GM12864 (cell line): Measurements from ENCODE around the gene AMPD3.

Source experiments
- DNase-seq: peaks from one replicate; pipeline ENCODE4 v3.0.0-alpha.2; 2011; ENCODE audit warnings: low read depth
- H3K4me3 ChIP-seq: 2 replicates; pipeline ENCODE4 v1.5.1; 2011; ENCODE audit warnings: mild to moderate bottlenecking, low read depth, low read length, control low read depth
- TF ChIP-seq, protein P1 (sequence below): IDR thresholded peaks from 2 replicates; pipeline ENCODE4 v1.5.1; 2011; ENCODE audit warnings: low read depth, mild to moderate bottlenecking, moderate library complexity, low read length, control low read depth, inconsistent platforms; ENCODE audit errors: missing control alignments

Gene AMPD3

GRCh38 chr11:10483584-10483983 is 28.5 kb downstream of the AMPD3 start:
- DNase-seq: no peak
- H3K4me3 ChIP-seq: no peak overlapping the region
- TF ChIP-seq, protein P1, sequence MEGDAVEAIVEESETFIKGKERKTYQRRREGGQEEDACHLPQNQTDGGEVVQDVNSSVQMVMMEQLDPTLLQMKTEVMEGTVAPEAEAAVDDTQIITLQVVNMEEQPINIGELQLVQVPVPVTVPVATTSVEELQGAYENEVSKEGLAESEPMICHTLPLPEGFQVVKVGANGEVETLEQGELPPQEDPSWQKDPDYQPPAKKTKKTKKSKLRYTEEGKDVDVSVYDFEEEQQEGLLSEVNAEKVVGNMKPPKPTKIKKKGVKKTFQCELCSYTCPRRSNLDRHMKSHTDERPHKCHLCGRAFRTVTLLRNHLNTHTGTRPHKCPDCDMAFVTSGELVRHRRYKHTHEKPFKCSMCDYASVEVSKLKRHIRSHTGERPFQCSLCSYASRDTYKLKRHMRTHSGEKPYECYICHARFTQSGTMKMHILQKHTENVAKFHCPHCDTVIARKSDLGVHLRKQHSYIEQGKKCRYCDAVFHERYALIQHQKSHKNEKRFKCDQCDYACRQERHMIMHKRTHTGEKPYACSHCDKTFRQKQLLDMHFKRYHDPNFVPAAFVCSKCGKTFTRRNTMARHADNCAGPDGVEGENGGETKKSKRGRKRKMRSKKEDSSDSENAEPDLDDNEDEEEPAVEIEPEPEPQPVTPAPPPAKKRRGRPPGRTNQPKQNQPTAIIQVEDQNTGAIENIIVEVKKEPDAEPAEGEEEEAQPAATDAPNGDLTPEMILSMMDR: no peak

DNA sequence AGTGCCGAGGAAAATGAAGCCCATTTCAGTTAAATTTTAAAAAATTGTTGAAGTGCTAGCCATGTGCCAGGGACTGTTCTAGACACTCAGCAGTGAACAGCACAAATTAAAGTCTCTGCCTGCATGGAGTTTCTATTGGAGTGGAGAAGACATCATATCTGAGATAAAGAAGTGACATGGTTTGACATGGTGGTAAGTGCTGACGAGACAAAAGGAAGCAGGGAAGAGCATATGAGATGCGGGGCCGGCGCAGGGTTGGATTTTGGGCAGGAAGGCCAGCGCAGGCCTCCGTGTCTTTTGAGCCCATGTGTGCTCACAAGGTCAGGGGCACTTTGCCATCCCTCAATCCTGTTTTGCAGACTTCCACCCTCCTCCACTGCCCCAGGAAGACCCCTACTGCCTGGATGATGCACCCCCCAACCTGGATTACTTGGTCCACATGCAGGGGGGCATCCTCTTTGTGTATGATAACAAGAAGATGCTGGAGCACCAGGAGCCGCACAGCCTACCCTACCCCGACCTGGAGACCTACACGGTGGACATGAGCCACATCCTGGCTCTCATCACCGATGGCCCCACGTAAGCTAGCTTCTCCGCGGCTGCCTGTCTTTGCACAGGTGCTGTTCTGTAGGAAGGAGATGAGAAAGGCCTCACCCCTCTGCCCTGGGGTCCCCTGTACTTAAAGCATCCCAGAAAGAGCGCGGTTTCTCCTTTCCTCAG is 29.6 kb downstream of the AMPD3 start:
- TF ChIP-seq, protein P1: no peak
- no peak overlapping the region for H3K4me3 ChIP-seq
- no peak for DNase-seq

DNA sequence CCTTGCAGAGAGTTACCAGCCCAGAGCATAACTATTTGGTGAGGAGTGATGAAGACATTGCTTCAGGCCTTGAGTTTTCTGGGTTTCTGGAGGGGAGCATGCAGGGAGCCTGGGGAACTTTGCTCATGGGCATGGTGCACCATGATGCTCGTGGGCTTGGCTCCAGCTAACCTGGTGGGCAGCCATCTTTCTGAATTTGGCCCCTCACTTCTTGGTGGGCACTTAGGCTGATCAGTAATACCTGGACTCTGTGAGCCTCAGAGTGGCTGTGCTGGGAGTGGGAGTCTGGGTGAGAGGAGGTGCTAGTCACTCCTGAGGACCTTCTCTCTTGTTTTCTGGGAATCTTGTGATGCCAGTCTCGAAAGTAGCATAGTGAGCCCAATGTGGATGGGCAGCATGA is 30.6 kb downstream of the AMPD3 start:
- TF ChIP-seq, protein P1: no peak
- no peak overlapping the region for H3K4me3 ChIP-seq
- DNase-seq: no peak

- no peak for DNase-seq
- H3K4me3 ChIP-seq: no peak overlapping the region
- TF ChIP-seq, protein P1: no peak
Measured at GRCh38 chr11:10486161-10486840, 31.2 kb downstream of the AMPD3 start.

DNA sequence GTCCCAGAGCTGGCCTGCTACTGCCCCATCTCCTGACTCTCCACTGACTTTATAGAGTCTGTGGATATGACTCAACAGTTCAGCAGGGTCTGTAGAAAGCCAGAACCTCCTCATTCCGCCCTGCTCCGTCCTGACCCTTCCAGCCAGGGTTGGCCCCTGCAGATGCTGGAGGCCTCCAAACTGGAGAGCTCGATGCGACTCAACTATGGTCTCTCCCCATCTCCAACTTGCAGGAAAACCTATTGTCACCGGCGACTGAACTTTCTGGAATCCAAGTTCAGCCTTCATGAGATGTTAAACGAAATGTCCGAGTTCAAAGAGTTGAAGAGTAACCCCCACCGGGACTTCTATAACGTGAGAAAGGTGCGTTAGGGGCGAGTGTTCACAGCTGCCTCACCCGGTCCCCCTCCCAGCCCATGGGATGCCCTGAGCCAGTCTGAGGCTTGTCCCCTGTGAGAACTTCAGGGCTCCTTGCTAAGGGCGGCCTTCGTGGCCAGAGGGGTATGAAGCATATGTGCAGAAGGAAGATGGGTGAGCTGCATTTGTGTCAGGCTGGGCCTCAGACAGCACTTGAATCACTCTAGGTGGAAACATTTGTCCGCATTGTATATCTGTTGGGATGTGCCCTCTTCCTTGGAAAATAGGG is 32.1 kb downstream of the AMPD3 start:
- DNase-seq: no peak

DNA sequence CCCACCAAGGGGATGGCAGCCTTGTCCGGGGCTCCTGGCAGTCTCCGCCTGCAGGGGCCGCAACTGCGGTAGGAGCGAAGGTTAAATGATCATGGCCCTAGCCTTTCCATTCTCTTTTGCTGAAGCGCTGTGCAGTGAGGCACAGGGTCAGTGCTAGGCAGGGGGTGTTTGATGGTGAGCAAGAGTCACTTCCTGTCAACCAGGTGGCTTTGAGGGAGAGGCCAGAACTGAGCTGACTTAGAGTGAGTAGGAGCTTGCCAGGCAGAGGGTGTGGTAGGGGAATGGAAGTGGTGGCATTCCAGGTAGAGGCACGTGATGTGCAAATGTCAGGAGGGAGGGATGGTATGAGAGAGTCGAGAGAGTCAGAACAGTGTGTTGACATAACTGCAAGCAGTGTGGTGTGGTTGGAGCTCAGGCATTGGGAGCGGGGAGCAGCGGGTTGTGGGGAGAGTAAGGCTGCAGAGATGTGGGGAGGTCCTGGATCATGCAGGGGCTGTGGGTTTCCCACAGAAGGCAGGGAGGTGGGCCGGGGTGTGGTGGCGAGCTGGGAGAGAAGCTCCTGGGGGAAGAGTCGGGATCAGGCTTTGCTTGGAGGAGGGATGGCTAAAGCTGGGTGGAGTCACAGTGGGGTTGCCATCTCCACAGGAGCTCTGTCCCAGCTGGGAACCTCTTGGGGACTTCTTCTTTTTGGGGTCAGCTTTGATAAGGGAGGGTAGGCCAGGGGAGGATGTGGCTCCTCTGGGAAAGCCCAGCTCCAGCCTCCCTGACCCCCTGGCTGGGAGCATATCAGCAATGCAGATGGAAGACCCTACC is 33.3 kb downstream of the AMPD3 start:
- no peak overlapping the region for H3K4me3 ChIP-seq
- DNase-seq: no peak
- TF ChIP-seq, protein P1: no peak

More for the DNA sequence above, 32.1 kb downstream of the AMPD3 start:
- H3K4me3 ChIP-seq: no peak overlapping the region
- TF ChIP-seq, protein P1: no peak
